ENCODE data around the gene NAV2.

GRCh38 chr11:19781351-19781750 is 68.7 kb downstream of the NAV2 start:
- no peak for TF ChIP-seq CTCF (IDR thresholded peaks at IDR 0.05)
- no peak for TF ChIP-seq EZH2 (IDR thresholded peaks at IDR 0.05)
- no peak for TF ChIP-seq EZH2phosphoT487 (IDR thresholded peaks at IDR 0.05)

Measured in neural progenitor cell (in vitro differentiated cells).